K562 (cell line): ENCODE measurements around the gene PEX6. TPM values are rescaled to one million over a fixed set of nuclear protein-coding genes. Genes with fewer than 3 reads are reported as not detected.

Source experiments
- ATAC-seq: fragments of 200-7000 bp; cut with Tn5 transposase; 3 replicates; pipeline ENCODE4 v1.9.1; 2020; ENCODE audit warnings: moderate library complexity
- BruUV-seq: library from RNA; stranded (reverse); fragments of 400-500 nt; replicated peaks from 2 replicates; lab custom pipeline; 2021; lab: Mats Ljungman, UMichigan
- CTCF ChIA-PET: fragments of 300-600 bp; formaldehyde crosslinking; extraction: SDS; loops from one replicate; lab custom pipeline; 2021; ENCODE audit warnings: low intra/inter-chr PET ratio; lab: Yijun Ruan, JAX
- POLR2A ChIA-PET: fragments of 300-600, 350-650 bp; sonication (Branson Sonifier 250); formaldehyde crosslinking; extraction: SDS; loops from one replicate; lab custom pipeline; 2021; ENCODE audit warnings: antibody characterized with exemption, inconsistent platforms; lab: Yijun Ruan, JAX
- DNase-seq, 4 experiments: peaks; one replicate each; pipeline versions ENCODE4 v3.0.0 to v3.0.0-alpha.2; 2011 to 2018; ENCODE audit warnings: low spot score in 3 of 4, mixed read lengths in 3 of 4; ENCODE audit errors: extremely low read depth in 1 of 4
- FAIRE-seq: peaks from 2 replicates; lab custom pipeline; 2011; peaks lifted over from hg19 to GRCh38; lab: Jason Lieb, UNC
- H2AFZ ChIP-seq: 2 replicates; pipeline ENCODE4 v1.6.0; 2011; ENCODE audit warnings: low read depth, low read length, control low read depth, inconsistent platforms
- H3K27ac ChIP-seq: fragments of 200-600 bp; 3 replicates; pipeline ENCODE4 v1.8.0; 2011; ENCODE audit warnings: low read depth, mild to moderate bottlenecking, control low read depth, inconsistent platforms, low read length, moderate library complexity, mixed read lengths; ENCODE audit errors: extremely low read depth
- H3K27me3 ChIP-seq, 2 experiments: fragments of 300-600 bp in 1 of 2; 2 replicates in 1 of 2; 3 replicates in 1 of 2; pipeline versions ENCODE4 v1.6.0 to v1.8.0; 2011; ENCODE audit warnings: inconsistent platforms in 2 of 2, low read length in 2 of 2, mild to moderate bottlenecking in 1 of 2, mixed read lengths in 1 of 2, moderate library complexity in 1 of 2; ENCODE audit not compliant: control insufficient read depth in 2 of 2, insufficient read depth in 2 of 2
- H3K36me3 ChIP-seq: fragments of 300-600 bp; 3 replicates; pipeline ENCODE4 v1.8.0; 2011; ENCODE audit warnings: mild to moderate bottlenecking, low read length, inconsistent platforms; ENCODE audit not compliant: control insufficient read depth, insufficient read depth
- H3K4me1 ChIP-seq, 2 experiments: fragments of 200-600 bp in 1 of 2; replicated peaks in 1 of 2; 2 replicates in 1 of 2; 3 replicates in 1 of 2; pipeline versions ENCODE4 v1.5.1 to v1.8.0; 2011; ENCODE audit warnings: inconsistent platforms in 2 of 2, low read length in 2 of 2, mild to moderate bottlenecking in 1 of 2, mixed read lengths in 1 of 2, moderate library complexity in 1 of 2; ENCODE audit not compliant: control insufficient read depth in 2 of 2, insufficient read depth in 2 of 2
- H3K4me2 ChIP-seq: 2 replicates; pipeline ENCODE4 v1.6.1; 2011; ENCODE audit warnings: low read length, control low read depth, inconsistent platforms, mixed read lengths; ENCODE audit not compliant: insufficient read depth
- H3K4me3 ChIP-seq: fragments of 200-600 bp; sonication (generic), shearing (Covaris generic); 2 replicates; pipeline ENCODE4 v1.5.1; 2016; ENCODE audit warnings: control low read depth, inconsistent platforms
- H3K79me2 ChIP-seq: fragments of 200-600 bp; 3 replicates; pipeline ENCODE4 v1.8.0; 2011; ENCODE audit warnings: low read length, inconsistent platforms; ENCODE audit not compliant: control insufficient read depth, insufficient read depth
- H3K9ac ChIP-seq, 2 experiments: 2 replicates each; pipeline versions ENCODE4 v1.6.0 to v1.6.1; 2011; ENCODE audit warnings: low read depth in 2 of 2, low read length in 2 of 2, control low read depth in 1 of 2, inconsistent platforms in 1 of 2, mild to moderate bottlenecking in 1 of 2, mixed read lengths in 1 of 2; ENCODE audit not compliant: insufficient read depth in 1 of 2
- H3K9me1 ChIP-seq: one replicate; pipeline ENCODE4 v1.6.0; 2011; ENCODE audit warnings: inconsistent platforms, mild to moderate bottlenecking, low read length, moderate library complexity; ENCODE audit not compliant: control insufficient read depth, insufficient read depth
- H3K9me3 ChIP-seq: replicated peaks from 2 replicates; pipeline ENCODE4 v1.5.1; 2011; ENCODE audit warnings: low read depth, low read length, inconsistent platforms; ENCODE audit not compliant: control insufficient read depth, insufficient read depth
- H4K20me1 ChIP-seq: replicated peaks from 2 replicates; pipeline ENCODE4 v1.6.1; 2011; ENCODE audit warnings: low read length, inconsistent platforms, mixed read lengths; ENCODE audit not compliant: control insufficient read depth, insufficient read depth
- BMI1 ChIP-seq: fragments of 150-350 bp; IDR thresholded peaks from 2 replicates; pipeline ENCODE4 v1.6.1; 2014; ENCODE audit warnings: low read length
- CAMTA2 ChIP-seq: fragments of 250-450 bp; sonication (Bioruptor Pico); conservative IDR thresholded peaks from 2 replicates; pipeline ENCODE4 v1.5.1; 2022
- POLR2G ChIP-seq: fragments of 200-400 bp; formaldehyde crosslinking; IDR thresholded peaks from 2 replicates; pipeline ENCODE4 v1.6.1; 2017; ENCODE audit warnings: low read depth, mild to moderate bottlenecking, antibody characterized with exemption, low read length, moderate library complexity
- SRSF9 ChIP-seq: fragments of 200-400 bp; formaldehyde crosslinking; IDR thresholded peaks from 2 replicates; pipeline ENCODE4 v1.6.1; 2017; ENCODE audit warnings: low read depth, low read length, borderline replicate concordance
- ZNF133 ChIP-seq: fragments of 250-450 bp; sonication (Bioruptor Pico); IDR thresholded peaks from 2 replicates; pipeline ENCODE4 v1.4.0; 2020; ENCODE audit warnings: mild to moderate bottlenecking
- ZNF398 ChIP-seq: fragments of 250-450 bp; sonication (Bioruptor Pico); IDR thresholded peaks from 2 replicates; pipeline ENCODE4 v1.8.0; 2021; ENCODE audit warnings: moderate library complexity, mild to moderate bottlenecking, inconsistent platforms
- ZNF518B ChIP-seq: fragments of 250-450 bp; sonication (Bioruptor Pico); IDR thresholded peaks from 2 replicates; pipeline ENCODE4 v1.5.0; 2021; ENCODE audit warnings: mild to moderate bottlenecking, moderate library complexity
- WGBS: fragments of 100-300 bp; shearing (Covaris generic); methylation state at CpG from one replicate; pipeline ENCODE4 v1.1.6; 2016; ENCODE audit warnings: low coverage, mixed read lengths; ENCODE audit not compliant: insufficient coverage; ENCODE audit errors: missing lambda C conversion rate; 5-methylcytosine and 5-hydroxymethylcytosine counted together
- in situ Hi-C: fragments of 300-500 bp; cut with MboI; formaldehyde crosslinking; loops from 4 replicates; pipeline ENCODE4 v1.15.0; 2018; ENCODE audit warnings: inconsistent platforms, mixed read lengths
- intact Hi-C: fragments of 100-400 bp; cut with micrococcal nuclease; formaldehyde crosslinking; loops from 2 replicates; pipeline ENCODE4 v1.14.2; 2022
- polyA plus RNA-seq, 8 experiments: library from polyadenylated mRNA; depleted of rRNA in 4 of 8; stranded (reverse) in 5 of 8; unstranded in 3 of 8; fragments of >200 nt; fragmentation: Nextera tagmentation in 2 of 8; fragmentation: Illumina TruSeq in 1 of 8; extraction: Ambion mirVana in 2 of 8; extraction: Trizol in 1 of 8; gene quantifications; 2 replicates each; pipeline versions ENCODE4 v1.2.1 to v1.2.3, GENCODE V29; 2011 to 2014; ENCODE audit warnings: inconsistent platforms in 1 of 8, missing spikeins in 1 of 8
- total RNA-seq, 7 experiments: library from RNA; depleted of rRNA in 6 of 7; stranded (reverse); fragments of >200 nt in 6 of 7; fragmentation: Illumina TruSeq in 2 of 7; extraction: Trizol in 2 of 7; gene quantifications; 2 replicates each; pipeline versions ENCODE4 v1.2.1 to v1.2.3, GENCODE V29; 2011 to 2021; ENCODE audit warnings: low replicate concordance in 1 of 7

The PEX6 gene
- total and polyA plus RNA-seq, 9 of the 15 experiments (the other 6 are each of a cell fraction or from before 2014, with no cell fraction given), result 0.17 to 20.8 (median 6.9) TPM

DNA sequence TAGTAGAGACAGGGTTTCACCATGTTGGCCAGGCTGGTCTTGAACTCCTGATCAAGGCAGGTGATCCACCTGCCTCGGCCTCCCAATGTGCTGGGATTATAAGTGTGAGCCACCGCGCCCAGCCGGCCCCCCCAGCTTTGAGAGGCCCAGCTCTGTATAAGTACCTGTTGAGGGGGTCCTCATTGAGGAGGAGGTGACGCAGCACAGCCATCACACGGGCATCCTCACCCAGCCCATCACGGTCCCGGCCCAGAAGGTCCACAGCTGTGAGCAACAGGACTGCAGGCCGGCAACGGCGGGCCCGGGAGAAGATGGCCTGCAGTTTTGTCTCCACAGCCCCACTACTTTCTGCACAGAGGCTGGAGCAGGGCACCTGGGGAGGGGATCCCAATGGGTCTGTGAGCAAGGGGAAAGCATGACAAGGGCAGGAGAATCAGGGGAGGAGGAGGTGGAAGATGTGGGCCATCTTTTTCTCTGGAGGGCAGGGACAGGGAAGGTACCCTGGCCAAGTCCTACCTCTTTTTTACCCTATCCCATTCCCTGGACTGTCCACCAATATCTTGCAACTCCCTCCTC, 10.8 kb downstream of the PEX6 start (continued):
- no peak for TF ChIP-seq ZNF133 (CRISPR knock-in tag)
- no peak for TF ChIP-seq BMI1
- TF ChIP-seq, all 486 proteins: peak for 0

DNA sequence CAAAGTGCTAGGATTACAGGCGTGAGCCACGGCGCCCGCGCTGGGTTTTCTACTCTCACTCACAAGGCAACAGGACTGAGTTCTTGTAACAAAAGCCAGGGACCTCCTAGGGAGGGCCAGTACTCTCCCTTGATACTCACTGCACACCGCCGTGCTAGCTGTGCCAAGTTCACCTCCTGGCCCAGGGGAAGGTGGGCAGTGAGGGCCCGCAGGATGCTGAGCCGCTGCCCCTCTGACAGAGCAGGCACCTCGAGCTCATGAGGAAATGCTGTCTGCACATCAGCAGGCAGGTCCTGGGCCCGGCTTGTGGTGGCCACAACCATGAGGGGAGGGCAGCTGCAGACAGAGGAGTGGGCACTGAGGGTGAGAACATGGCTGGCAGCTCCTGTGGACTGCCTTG, 11.8 kb downstream of the PEX6 start:
- Histone ChIP-seq H3K36me3 (peaks cover 55% of the 10 kb centered on the region; the same call in 2 of the 3 replicates), H3K4me2 (no peak overlapping the region), H3K9me1 (no peaks in the 10 kb centered on the region), H3K9ac (peak overlapping the region in 1 of 2 experiments; percentile 17; a peak in 1 of 4 replicates), H3K27ac (no peak overlapping the region), H3K4me3 (no peak overlapping the region), H3K9me3 (no peaks in the 10 kb centered on the region), H2AFZ (no peak overlapping the region), H3K79me2 (no peaks in the 10 kb centered on the region), H4K20me1 (no peaks in the 10 kb centered on the region), H3K4me1 (peaks cover 12 to 22% of the 10 kb centered on the region in 2 experiments), H3K27me3 (no peaks in the 10 kb centered on the region)
- no peak for TF ChIP-seq ZNF398
- no peak for TF ChIP-seq ZNF518B (CRISPR knock-in tag)
- 0 out of 2 replicates have a peak, but pooled peaks have one; percentile 21 for TF ChIP-seq POLR2G
- no peak for TF ChIP-seq CAMTA2
- TF ChIP-seq SRSF9, result no peak
- FAIRE-seq, result no peak
- ChIA-PET CTCF (no interaction called here), POLR2A (interaction anchor here (0.6 kb wide), 1 partner anchor 9 kb away, joined by 3 read pairs; no protein-coding TSS in a partner anchor)
- BruUV-seq, result no TSS peak
- WGBS, result 85% methylated on average over 11 of the region's 11 CpGs
- ATAC-seq, result no peak
- DNase-seq, result no peak
- in situ Hi-C loops, result no loop called here
- intact Hi-C loops, result no loop called here
